CD4-positive, alpha-beta memory T cell (primary cell): ENCODE data around the gene C10orf62. TPM values are rescaled to one million over a fixed set of nuclear protein-coding genes. Genes with fewer than 3 reads are reported as not detected.
"Not testable (repeated sequence)": the region's sequence is repeated elsewhere in the genome, so short reads cannot be mapped to it uniquely, and the experiment has no call there.

Experiments used
- CTCF ChIA-PET: fragments of 350-600 bp; sonication (Branson Sonifier 250); formaldehyde crosslinking; loops from one replicate; lab custom pipeline; 2021; ENCODE audit warnings: inconsistent platforms; ENCODE audit not compliant: partially characterized antibody; lab: Charles Lee
- POLR2A ChIA-PET: fragments of 350-600 bp; sonication (Branson Sonifier 250); formaldehyde crosslinking; loops from one replicate; lab custom pipeline; 2021; ENCODE audit not compliant: partially characterized antibody; lab: Charles Lee
- DNase-seq, 5 donors: peaks; one replicate each; pipeline versions ENCODE4 v3.0.0 to v3.0.0-alpha.2; 2020 to 2022; ENCODE audit warnings: mixed read lengths in 1 of 5
- H3K27ac ChIP-seq: one replicate; pipeline ENCODE4 v1.7.0; 2013; ENCODE audit warnings: low read depth, low read length
- H3K27me3 ChIP-seq: 2 replicates; pipeline ENCODE4 v1.7.0; 2013; ENCODE audit warnings: mild to moderate bottlenecking, low read length, moderate library complexity; ENCODE audit not compliant: insufficient read depth
- H3K36me3 ChIP-seq: 2 replicates; pipeline ENCODE4 v1.7.0; 2013; ENCODE audit warnings: mild to moderate bottlenecking, low read length, moderate library complexity; ENCODE audit not compliant: insufficient read depth
- H3K4me1 ChIP-seq: 2 replicates; pipeline ENCODE4 v1.7.0; 2013; ENCODE audit warnings: mild to moderate bottlenecking, low read length, moderate library complexity; ENCODE audit not compliant: insufficient read depth
- H3K4me3 ChIP-seq, 2 donors: one replicate each; pipeline ENCODE4 v1.7.0; 2013; ENCODE audit warnings: low read length in 2 of 2, mild to moderate bottlenecking in 1 of 2
- H3K9me3 ChIP-seq, 2 donors: one replicate each; pipeline ENCODE4 v1.7.0; 2013; ENCODE audit warnings: low read length in 2 of 2, control low read depth in 1 of 2; ENCODE audit not compliant: control insufficient read depth in 1 of 2
- H3K27ac Mint-ChIP-seq, 7 donors: one replicate each; pipeline ENCODE4 v1.8.0; 2020 to 2021; ENCODE audit warnings: mixed read lengths in 7 of 7, mild to moderate bottlenecking in 6 of 7, inconsistent platforms in 3 of 7, moderate library complexity in 3 of 7
- H3K27me3 Mint-ChIP-seq, 2 donors: one replicate each; pipeline ENCODE4 v1.8.0; 2020 to 2021; ENCODE audit warnings: mixed read lengths in 2 of 2
- H3K36me3 Mint-ChIP-seq, 2 donors: one replicate each; pipeline ENCODE4 v1.8.0; 2020 to 2021; ENCODE audit warnings: mixed read lengths in 2 of 2, inconsistent platforms in 1 of 2, mild to moderate bottlenecking in 1 of 2
- H3K4me1 Mint-ChIP-seq, 4 donors: one replicate each; pipeline ENCODE4 v1.8.0; 2020 to 2021; ENCODE audit warnings: mixed read lengths in 4 of 4, mild to moderate bottlenecking in 1 of 4
- H3K4me3 Mint-ChIP-seq, 8 donors: one replicate each; pipeline ENCODE4 v1.8.0; 2020 to 2021; ENCODE audit warnings: mixed read lengths in 8 of 8, mild to moderate bottlenecking in 7 of 8, moderate library complexity in 6 of 8, inconsistent platforms in 3 of 8
- H3K9me3 Mint-ChIP-seq, 8 donors: one replicate each; pipeline ENCODE4 v1.8.0; 2020 to 2021; ENCODE audit warnings: mixed read lengths in 8 of 8, mild to moderate bottlenecking in 5 of 8, inconsistent platforms in 3 of 8, moderate library complexity in 1 of 8
- intact Hi-C: fragments of 100-400 bp; cut with micrococcal nuclease; formaldehyde crosslinking; loops from one replicate; pipeline ENCODE4 v1.15.1; 2023
- polyA plus RNA-seq, 2 donors: library from polyadenylated mRNA; unstranded; fragments of 300-500 nt; fragmentation: Illumina TruSeq; gene quantifications; one replicate each; pipeline ENCODE4 v1.2.3, GENCODE V29; 2021
- total RNA-seq, 2 experiments: library from RNA; stranded (reverse); gene quantifications; one replicate each; pipeline ENCODE4 v1.2.3, GENCODE V29; 2021

C10orf62 gene
- total and polyA plus RNA-seq, 4 experiments from 2014 or later: not detected

- Histone ChIP-seq H3K4me3 (peak within 1 kb of the TSS; percentile 53 to 55), H3K27me3 (no peaks in the 10 kb centered on the region), H3K27ac (peak within 1 kb of the TSS; percentile 36), H3K36me3 (no peaks in the 10 kb centered on the region), H3K4me1 (peaks cover 10% of the 10 kb centered on the region), H3K9me3 (no peaks in the 10 kb centered on the region)
- Mint-ChIP-seq H3K4me3 (peak within 1 kb of the TSS; percentile 92 to 99 (median 97)), H3K27me3 (no peaks in the 10 kb centered on the region), H3K36me3 (peaks cover 0 to 5% of the 10 kb centered on the region in 2 donors), H3K27ac (peak within 1 kb of the TSS; percentile 83 to 97 (median 91)), H3K9me3 (peaks cover 0 to 4% (median 0%) of the 10 kb centered on the region in 8 donors), H3K4me1 (peaks cover 7 to 19% (median 14%) of the 10 kb centered on the region in 4 donors)
- peak; percentile 91 to 92 (median 91) for DNase-seq
- ChIA-PET POLR2A (interaction anchor here (0.6 to 1.3 kb wide), 4 partner anchors 8 to 232 kb away, joined by 3 to 5 read pairs (median 4); partner anchors contain the start of gene RRP12), CTCF (interaction anchor here (0.8 kb wide), 1 partner anchor 16 kb away, joined by 3 read pairs; no protein-coding TSS in a partner anchor)
- intact Hi-C loops: loop anchor here (1.0 to 5.0 kb wide), 4 partner anchors 54 to 206 kb away; partner anchors contain the start of genes AVPI1, EXOSC1, MMS19 and PGAM1
Measured at GRCh38 chr10:97632949-97633884, 43.7 kb downstream of the C10orf62 start, which contains the start of gene MORN4. Gene MORN4 (minus strand): TSS chr10:97633500. CDS start chr10:97619653, 13,847 bp downstream.

- Mint-ChIP-seq H3K36me3 (peaks cover 0 to 5% of the 10 kb centered on the region in 2 donors), H3K4me1 (peaks cover 7 to 19% (median 14%) of the 10 kb centered on the region in 4 donors), H3K27ac (peak overlapping the region; percentile 61 to 97 (median 91)), H3K9me3 (peaks cover 0 to 4% (median 0%) of the 10 kb centered on the region in 8 donors), H3K4me3 (peak overlapping the region; percentile 92 to 99 (median 97)), H3K27me3 (no peaks in the 10 kb centered on the region)
- ChIA-PET CTCF (interaction anchor here (0.8 kb wide), 1 partner anchor 16 kb away, joined by 3 read pairs; no protein-coding TSS in a partner anchor), POLR2A (interaction anchor here (0.6 to 1.0 kb wide), 2 partner anchors 15 to 24 kb away, joined by 3 read pairs; no protein-coding TSS in a partner anchor)
- Histone ChIP-seq H3K9me3 (no peaks in the 10 kb centered on the region), H3K27me3 (no peaks in the 10 kb centered on the region), H3K36me3 (no peaks in the 10 kb centered on the region), H3K4me3 (peak overlapping the region; percentile 53 to 55), H3K4me1 (peaks cover 10% of the 10 kb centered on the region), H3K27ac (peak overlapping the region; percentile 36)
- peak in 4 of 5 donors; percentile 12 to 14 (median 14) for DNase-seq
- intact Hi-C loops: loop anchor here (1.0 to 5.0 kb wide), 4 partner anchors 53 to 207 kb away; partner anchors contain the start of genes AVPI1, EXOSC1, MMS19 and PGAM1
Measured at GRCh38 chr10:97633921-97634320, 44.4 kb downstream of the C10orf62 start.

DNA sequence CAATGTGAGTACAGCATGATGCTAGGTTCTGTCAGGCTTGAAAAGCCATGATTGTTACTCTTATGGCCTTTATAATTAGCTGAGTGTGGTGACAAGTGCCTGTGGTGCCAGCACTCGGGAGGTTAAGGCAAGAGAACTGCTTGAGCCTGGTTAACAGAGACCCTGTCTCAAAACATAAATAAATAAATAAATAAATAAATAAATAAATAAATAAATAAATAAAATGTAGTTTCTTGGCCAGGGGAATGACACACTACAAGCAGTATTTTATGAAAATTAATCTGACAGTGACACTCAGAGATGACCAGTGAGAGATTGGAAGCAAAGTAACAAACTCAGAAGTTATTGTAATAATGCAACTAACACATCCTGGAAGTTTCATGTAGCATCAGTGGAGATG lies 46.1 kb downstream of the C10orf62 start:
- Mint-ChIP-seq H3K9me3 (peaks cover 0 to 4% (median 0%) of the 10 kb centered on the region in 8 donors), H3K27me3 (no peaks in the 10 kb centered on the region), H3K27ac (no peak overlapping the region), H3K36me3 (peaks cover 0 to 7% of the 10 kb centered on the region in 2 donors), H3K4me1 (peaks cover 11 to 25% (median 18%) of the 10 kb centered on the region in 4 donors), H3K4me3 (no peak overlapping the region)
- ChIA-PET CTCF (interaction anchor here (1.6 kb wide), 1 partner anchor 66 kb away, joined by 4 read pairs; no protein-coding TSS in a partner anchor), POLR2A (no interaction called here)
- intact Hi-C loops: no loop called here
- no peak for DNase-seq
- Histone ChIP-seq H3K27me3 (no peaks in the 10 kb centered on the region), H3K4me3 (no peak overlapping the region), H3K4me1 (peaks cover 10% of the 10 kb centered on the region), H3K27ac (no peak overlapping the region), H3K36me3 (no peaks in the 10 kb centered on the region), H3K9me3 (no peaks in the 10 kb centered on the region)

GRCh38 chr10:97639090-97639489 lies 49.6 kb downstream of the C10orf62 start:
- H3K4me1 ChIP-seq: peaks cover 15% of the 10 kb centered on the region
- H3K27me3 Mint-ChIP-seq, H3K9me3 Mint-ChIP-seq, DNase-seq, CTCF ChIA-PET, H3K9me3 ChIP-seq, H3K36me3 Mint-ChIP-seq, H3K27me3 ChIP-seq, H3K4me3 Mint-ChIP-seq, H3K4me3 ChIP-seq, H3K27ac ChIP-seq, intact Hi-C loops, H3K36me3 ChIP-seq: not testable (repeated sequence)
- Mint-ChIP-seq H3K4me1 (peaks cover 17 to 31% (median 21%) of the 10 kb centered on the region in 4 donors), H3K27ac (peak overlapping the region in 1 of 7 donors; percentile 3)
- POLR2A ChIA-PET: interaction anchor here (1.9 kb wide), 1 partner anchor 10 kb away, joined by 11 read pairs; no protein-coding TSS in a partner anchor

GRCh38 chr10:97640174-97640867 lies 50.8 kb downstream of the C10orf62 start, which contains the start of gene PI4K2A:
Gene PI4K2A (plus strand): TSS chr10:97640671. CDS start chr10:97640743, 72 bp downstream.
- Mint-ChIP-seq H3K27me3 (no peaks in the 10 kb centered on the region), H3K27ac (peak within 1 kb of the TSS; percentile 84 to 97 (median 91)), H3K36me3 (peaks cover 4 to 17% of the 10 kb centered on the region in 2 donors), H3K4me3 (peak within 1 kb of the TSS; percentile 94 to 99 (median 97)), H3K9me3 (no peaks in the 10 kb centered on the region), H3K4me1 (peaks cover 17 to 28% (median 21%) of the 10 kb centered on the region in 4 donors)
- Histone ChIP-seq H3K4me1 (peaks cover 15% of the 10 kb centered on the region), H3K27ac (peak within 1 kb of the TSS; percentile 68), H3K9me3 (no peaks in the 10 kb centered on the region), H3K36me3 (no peaks in the 10 kb centered on the region), H3K27me3 (no peaks in the 10 kb centered on the region), H3K4me3 (peak within 1 kb of the TSS; percentile 83 to 97)
- CTCF ChIA-PET: interaction anchor here (0.6 to 0.7 kb wide), 3 partner anchors 9 to 210 kb away, joined by 3 read pairs; partner anchors contain the start of gene GOLGA7B
- peak; percentile 98 to 99 (median 98) for DNase-seq
- POLR2A ChIA-PET: interaction anchor here (0.8 to 2.8 kb wide), 6 partner anchors 9 to 321 kb away, joined by 3 to 23 read pairs (median 6); partner anchors contain the start of genes AVPI1, FRAT1, RRP12 and ZFYVE27
- intact Hi-C loops: loop anchor here (1.0 to 10.0 kb wide), 4 partner anchors 47 to 1056 kb away; partner anchors contain the start of genes AVPI1, MMS19, RRP12 and TM9SF3
